A673 (cell line): ENCODE results near the gene DNM2.

Experiments used
- CTCF ChIP-seq: fragments of 300-800, 200-600 bp; sonication (generic); conservative IDR thresholded peaks from 2 replicates; pipeline ENCODE4 v1.5.1; 2017; ENCODE audit warnings: low read depth, mild to moderate bottlenecking, antibody characterized with exemption, low read length, moderate library complexity, mixed read lengths
- EZH2 ChIP-seq: fragments of 200-600 bp; sonication (generic); IDR thresholded peaks from 2 replicates; pipeline ENCODE4 v1.6.1; 2017; ENCODE audit warnings: borderline replicate concordance, low read depth, mild to moderate bottlenecking, mixed read lengths, antibody characterized with exemption, low read length; ENCODE audit not compliant: poor library complexity, severe bottlenecking

DNA sequence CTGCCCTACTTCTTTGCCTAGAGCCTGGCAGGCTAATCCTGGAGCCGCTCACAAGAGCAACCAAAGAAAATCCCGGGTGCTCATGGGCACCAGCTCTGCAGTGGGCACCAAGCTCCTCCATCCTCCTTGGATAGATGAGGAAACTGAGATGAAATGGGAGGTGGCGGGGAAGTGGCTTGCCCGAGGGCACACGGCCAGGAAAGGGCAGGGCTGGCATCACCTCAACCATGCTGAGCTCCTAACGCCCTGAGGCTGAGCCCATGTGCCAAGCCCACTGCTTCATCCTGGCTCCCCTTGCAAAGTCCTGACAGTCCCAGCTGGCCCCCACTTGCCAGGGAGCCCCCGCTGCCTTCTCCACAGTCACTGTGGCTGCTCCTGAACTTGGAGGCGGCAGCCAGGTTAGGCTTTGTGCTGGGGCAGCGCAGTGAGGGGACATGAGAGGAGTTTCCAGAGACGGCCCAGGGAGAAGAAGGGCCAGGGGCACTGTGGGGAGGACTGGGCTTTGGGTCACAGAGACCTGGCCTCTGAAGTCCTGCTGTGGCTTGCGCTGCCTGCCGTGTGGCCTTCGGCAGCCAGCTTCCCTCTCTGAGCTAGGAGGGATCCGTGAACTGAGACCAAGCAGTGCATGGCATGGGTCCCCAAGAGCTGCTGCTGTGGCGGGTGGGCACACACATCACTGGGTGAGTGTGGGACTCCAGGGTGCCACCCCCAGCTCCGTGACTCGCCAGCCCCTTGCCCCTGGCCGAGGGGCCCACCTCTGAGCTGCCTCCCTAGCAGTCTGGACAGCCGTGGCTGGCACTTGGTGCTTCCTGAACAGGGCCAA, 100.6 kb downstream of the DNM2 start:
- TF ChIP-seq CTCF (no peak), EZH2 (no peak)
